ENCODE measurements around the gene CBFA2T2.

CBFA2T2 gene

DNA sequence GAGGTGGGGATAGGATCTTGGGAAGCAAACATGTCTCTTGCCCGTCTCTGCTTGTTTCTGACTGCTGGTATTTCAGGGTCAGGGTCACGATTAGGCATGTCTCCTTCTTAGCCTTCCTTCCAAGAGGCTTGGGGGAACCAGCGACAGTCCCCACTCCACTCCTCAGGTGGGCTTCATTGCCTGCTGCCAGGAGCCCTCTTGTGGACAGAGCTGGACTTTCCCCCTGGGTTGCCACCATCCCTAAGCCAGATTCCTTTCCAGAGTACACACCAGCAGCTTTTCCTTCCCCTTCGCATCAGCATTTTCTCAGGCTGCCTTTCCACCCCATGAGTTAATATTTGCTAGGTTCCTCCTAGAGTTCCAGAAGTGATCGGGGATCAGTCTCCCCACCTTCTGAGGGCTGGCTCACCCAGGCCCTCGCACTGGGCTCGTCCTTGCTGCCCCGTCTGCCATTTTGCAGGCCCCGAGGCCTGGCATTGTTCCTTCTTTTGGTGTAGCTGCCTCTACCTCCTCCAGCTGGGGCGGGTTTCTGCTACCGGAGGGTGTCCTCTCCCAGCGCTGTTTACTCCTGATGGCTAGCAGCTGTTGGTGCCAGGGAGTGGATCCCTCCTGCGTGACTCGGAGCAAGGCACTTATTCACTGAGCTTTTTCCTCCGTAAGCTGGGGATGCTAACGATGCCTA lies 163.5 kb downstream of the CBFA2T2 start:
- peak; percentile 54 for DNase-seq (ENCODE audit: low read depth)

DNA sequence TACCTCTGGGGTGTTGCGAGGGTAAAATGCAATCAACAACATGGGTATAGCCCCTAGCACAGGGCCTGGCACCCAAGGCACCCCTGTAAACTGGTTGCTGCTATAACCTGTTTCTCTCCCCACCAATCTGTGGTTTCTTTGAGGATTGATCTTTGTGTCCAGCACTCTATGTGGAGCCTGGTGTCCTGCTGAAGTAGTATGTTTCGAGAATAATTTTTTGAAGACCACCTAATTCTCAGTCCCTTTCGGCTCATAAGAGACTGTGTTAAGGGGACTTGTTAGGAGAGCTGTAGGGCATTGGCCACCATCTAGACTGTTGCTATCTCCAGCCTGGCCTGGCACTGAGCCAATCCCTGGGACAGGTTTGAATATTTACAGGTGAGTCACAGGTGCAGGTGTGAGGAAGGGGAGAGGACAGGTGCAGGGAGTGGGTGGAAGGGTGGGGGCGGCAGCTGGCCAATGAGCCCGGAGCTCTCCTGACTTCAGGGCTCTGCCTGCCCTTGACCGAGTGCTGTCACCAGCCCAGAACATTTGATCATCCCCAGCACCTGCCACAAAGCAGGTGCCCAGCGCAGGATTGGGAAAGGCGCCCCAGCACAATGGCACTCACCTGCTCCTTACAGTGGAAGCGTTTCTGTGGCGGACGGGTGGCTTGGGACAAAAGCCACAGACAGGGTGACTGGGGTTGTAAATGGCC lies 164.2 kb downstream of the CBFA2T2 start:
- DNase-seq (ENCODE audit: low read depth): no peak

DNA sequence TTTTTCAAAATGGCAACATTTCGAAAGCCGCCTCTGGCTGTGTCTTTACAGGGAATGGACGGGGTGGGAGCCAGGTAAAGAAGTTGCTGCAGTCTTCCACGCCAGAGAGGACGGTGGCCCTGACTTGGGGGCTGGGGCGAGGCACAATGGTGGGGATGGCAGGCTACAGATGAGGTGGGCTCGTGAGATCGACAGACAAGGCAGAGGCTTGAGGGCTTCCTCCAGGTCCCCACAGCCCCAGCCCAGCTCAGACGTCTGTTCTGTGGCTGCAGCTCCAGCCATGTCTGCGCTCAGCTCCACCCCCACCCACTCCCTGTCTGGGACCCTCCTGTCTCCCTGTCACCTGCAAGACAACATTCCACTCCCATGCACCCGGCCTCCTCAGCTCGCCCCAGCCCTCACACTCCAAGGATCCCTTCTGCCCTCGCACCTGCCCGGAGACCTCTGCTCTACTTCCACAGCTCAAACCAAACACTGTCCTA lies 164.8 kb downstream of the CBFA2T2 start:
- DNase-seq (ENCODE audit: low read depth): no peak

DNA sequence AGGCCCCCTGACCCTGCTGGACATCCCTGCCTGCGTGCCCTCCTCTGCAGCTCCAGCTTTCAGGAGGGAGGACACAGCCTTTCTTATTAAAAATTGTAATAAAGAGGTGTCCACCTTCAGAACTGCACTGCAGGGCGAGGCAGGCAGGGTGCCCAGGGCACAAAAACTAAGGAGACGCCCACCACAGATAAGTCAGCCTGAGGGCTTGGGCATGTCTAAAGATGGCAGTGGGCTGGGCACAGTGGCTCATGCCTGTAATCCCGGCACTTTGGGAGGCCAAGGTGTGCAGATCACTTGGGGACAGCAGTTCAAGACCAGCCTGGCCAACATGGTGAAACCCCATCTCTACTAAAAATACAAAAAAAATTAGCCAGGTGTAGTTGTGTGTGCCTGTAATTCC lies 165.3 kb downstream of the CBFA2T2 start:
- no peak for DNase-seq (ENCODE audit: low read depth)

DNA sequence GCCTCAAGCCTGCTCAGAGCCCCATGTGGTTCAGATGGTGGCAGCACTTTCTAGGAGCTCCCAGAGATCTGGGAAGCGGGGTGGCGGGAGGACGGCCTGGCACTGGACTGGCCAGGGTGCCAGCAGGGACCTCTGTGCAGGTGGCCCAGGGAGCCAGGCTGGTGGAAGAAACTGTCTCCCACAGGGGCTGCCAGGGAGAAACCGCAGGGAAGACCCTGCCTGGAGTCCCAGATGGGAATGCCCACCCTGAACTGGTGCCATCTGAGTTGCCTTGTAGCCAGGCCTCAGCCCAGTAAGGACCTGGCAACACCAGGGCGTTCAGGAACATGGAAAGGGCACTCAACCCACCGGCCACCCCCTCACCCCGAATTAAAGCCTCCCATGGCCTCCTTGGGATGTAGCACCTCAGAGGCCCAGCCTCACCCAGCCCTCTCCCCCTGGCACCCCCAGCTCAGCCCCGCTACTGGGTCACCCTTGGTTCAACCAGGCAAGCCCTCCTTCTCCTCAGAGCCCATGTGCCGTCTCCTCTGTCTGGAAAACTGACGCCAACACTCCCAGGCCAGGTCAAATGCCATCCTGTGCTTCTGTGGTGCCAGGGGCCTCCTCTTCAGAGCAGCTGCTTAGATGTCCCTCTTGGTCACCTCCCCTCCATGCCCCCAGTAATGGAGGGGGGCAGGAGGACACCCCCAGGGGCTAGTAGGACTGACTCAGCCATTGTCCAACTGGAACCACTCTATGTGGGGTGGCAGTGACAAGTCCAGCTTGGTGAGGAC lies 166.3 kb downstream of the CBFA2T2 start:
- no peak for DNase-seq (ENCODE audit: low read depth)

DNA sequence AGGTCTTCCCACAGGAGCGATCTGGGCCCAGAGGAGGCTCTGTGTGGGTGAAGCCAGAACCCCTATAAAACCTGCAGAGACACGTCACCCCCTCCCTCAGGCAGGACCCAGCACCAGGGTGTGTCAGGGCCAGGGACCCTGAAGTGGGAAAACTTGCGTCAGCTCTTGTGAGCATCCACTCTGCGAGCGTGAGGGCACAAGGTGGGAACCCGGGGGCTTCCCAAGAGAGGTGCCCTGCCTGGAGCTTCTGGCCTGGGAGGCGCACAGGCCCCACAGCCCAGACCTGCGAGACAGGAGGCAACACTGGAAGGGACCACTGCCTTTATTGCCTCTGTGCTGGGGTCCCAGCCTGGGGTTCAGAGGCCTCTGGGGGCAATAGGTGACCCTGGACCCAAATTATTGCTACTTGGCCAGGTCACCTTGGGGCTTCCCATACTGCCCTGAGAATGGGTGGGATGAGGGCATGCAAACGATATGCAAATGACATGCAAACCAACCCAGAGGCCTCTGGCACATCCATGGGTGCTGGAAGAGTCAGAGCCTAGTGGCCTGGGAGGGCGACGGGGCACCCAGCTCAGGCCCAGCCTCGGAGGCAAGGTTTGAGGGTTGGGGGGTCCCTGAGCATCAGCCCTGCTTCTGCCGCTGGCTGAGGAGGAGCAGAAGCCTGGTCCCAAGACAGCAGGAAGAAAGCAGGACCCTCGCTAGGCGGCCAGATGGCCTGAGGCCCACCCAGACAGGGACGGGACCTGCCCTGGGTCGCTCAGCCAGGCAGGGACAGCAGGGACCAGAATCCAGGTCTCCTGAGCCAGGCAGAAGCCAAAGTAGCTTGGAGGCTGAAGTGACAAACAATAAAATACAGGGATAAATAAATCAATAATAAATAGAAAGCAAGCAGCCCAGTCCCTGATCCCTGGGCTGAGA lies 167.1 kb downstream of the CBFA2T2 start:
- DNase-seq (ENCODE audit: low read depth): no peak

DNA sequence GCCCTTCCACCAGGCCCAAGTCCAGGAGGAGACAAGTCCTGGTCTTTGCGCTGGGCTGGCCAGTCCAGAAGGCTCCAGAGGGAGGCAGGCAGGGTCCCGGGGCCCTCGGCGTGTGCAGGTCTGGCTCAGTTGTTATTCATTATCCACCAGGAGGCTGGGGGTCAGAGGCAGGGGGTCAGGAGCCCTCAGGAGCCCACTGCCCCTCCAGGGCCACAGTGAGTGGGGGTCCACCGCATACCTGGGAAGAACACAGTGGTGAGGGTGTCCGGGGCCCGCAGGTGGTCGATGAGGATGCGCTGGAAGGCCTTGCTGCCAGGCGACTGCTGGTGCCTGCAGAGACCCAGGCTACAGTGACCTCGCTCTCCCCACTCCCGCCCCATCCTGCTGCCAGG lies 167.8 kb downstream of the CBFA2T2 start:
- DNase-seq (ENCODE audit: low read depth): no peak

DNA sequence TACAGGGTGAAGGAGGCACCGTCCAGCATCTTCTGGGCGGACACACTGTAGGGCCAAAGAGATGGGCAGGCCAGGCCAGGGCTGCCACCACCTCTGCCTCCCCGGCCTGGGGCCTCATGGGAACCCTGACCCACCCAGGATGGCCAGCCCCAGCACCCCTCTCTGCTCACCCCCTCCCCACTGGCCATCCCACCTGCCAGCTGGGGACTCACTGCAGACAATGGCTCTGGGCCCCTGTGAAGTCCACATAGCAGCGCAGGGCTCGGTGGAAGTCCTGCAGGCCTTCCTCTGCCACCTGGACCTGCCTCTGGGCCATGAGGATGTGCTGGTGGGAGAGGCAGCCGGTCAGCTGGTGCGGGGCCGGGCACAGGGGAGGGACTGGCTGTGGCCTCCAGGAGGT lies 168.6 kb downstream of the CBFA2T2 start:
- DNase-seq (ENCODE audit: low read depth): no peak

DNA sequence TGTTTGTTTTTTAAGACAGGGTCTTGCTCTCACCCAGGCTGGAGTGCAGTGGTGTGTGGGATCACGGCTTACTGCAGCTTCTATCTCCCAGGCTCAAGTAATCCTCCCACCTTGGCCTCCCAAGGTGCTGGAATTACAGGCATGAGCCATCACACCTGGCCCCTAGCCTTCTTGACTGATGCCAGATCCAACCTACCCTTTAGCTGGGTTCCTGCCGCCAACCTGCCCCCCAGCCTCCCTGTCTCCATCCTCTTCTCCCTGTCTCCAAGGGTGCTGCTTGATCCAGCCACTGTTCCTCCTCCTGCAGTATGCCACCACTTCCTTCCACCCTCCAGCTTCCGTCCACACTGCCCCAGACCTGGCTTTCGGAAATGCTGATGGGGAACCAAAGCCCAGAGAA lies 169.0 kb downstream of the CBFA2T2 start:
- no peak for DNase-seq (ENCODE audit: low read depth)

DNA sequence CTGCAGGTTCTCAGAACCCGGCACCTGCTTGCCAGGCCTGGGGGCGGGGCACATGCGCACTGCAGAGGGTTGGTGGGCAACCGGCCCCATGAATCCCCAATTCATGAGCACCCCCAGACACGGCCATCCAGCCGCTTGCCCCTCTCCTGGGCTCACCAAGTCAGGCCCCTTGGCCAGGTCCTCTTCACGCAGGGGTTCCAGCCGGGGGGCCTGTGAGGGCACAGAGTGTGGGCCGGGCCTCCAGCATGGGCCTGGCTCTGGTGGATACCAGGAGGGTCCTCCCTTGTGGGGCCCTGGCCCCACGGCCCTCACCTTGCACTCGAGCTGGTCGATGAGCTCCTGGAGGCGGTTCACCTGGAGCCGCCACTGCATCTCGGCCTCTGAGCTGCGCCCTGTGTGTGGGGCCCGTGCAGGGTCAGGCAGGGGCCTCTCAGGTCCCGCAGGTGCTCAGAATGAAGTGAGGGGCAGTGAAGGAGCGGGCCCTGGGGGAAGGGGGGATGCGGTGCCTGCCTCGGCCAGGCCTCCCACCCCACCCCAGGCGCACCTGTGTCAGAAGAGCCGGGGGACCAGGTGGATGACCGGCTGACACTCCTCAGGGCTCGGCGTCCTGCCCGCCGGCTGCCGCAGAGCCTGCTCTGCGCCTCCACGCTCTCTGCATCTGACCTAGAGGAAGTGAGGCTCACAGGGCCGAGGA lies 169.6 kb downstream of the CBFA2T2 start:
- DNase-seq (ENCODE audit: low read depth): no peak

DNA sequence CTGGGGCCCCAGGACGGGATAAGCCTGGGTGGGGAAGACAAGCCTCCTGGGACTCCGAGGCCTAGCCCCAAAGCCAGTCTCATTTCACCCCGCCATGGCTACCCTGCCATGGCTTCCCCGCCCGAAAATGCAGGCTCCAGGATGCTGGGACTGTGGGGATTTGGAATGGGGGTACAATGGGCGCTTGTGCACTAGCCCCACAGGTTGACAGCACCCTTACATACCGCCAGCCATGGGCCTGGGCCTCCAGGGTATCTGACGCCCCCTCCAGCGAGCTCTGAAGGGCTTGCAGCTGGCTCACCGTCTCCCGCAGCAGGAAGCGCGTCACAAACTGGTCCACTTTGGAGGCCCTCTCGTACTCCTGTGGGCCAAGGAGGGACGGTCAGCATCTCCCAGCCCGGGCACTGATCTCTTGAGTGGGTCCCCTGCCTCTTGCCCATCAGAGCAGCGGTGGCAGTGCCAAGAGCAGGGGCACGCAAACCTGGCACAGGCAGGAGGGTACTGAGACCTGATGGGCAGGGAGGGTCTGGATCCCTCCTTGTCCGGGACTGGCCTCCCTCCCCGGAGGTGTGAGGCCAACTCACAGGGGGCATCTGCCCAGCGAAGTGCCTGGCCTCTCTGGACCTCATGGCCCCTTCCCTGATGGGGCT lies 170.3 kb downstream of the CBFA2T2 start:
- no peak for DNase-seq (ENCODE audit: low read depth)

DNA sequence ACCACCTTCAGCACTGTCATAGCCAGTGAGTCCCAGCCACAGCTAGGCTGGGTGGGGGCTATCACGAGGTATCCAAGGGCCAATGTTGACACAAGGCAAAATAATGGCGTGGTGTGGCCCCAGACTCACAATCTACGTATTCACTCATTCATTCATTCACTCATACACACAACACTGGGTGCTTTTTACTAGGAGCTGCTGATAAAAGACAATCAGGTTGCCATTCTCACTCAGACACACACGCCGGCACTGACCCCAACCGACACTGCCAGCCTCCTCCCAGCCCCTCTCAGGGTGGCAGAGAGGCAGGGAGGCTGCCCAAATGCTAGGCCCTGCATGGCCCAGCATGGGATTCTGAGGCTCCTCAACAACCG lies 170.8 kb downstream of the CBFA2T2 start:
- DNase-seq (ENCODE audit: low read depth): no peak

DNA sequence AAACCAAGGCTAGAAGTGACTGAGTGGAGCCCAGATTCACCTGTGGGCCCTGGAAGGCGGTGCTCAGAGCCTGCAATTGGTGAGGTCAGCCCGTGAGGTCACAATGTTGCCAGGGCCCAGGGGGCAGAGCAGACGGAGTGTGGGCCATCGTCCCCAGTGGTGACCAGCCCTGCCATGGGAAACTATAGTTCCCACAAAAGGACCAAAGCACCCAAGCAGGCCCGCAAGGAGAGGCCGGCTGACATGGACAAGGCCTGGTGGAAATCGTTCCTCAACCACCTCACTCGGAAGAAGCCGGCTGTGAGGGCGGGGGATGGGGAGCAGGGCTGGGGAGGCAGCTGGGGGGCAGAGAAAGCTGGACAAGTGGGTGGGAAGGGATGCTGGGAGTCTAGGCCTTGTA lies 172.3 kb downstream of the CBFA2T2 start, which contains the start of gene C20orf144:
TSS of gene C20orf144 (plus strand) at position 156 of the 400 bp plus-strand sequence. CDS start at position 175, 19 bp downstream.
- no peak for DNase-seq (ENCODE audit: low read depth)

DNA sequence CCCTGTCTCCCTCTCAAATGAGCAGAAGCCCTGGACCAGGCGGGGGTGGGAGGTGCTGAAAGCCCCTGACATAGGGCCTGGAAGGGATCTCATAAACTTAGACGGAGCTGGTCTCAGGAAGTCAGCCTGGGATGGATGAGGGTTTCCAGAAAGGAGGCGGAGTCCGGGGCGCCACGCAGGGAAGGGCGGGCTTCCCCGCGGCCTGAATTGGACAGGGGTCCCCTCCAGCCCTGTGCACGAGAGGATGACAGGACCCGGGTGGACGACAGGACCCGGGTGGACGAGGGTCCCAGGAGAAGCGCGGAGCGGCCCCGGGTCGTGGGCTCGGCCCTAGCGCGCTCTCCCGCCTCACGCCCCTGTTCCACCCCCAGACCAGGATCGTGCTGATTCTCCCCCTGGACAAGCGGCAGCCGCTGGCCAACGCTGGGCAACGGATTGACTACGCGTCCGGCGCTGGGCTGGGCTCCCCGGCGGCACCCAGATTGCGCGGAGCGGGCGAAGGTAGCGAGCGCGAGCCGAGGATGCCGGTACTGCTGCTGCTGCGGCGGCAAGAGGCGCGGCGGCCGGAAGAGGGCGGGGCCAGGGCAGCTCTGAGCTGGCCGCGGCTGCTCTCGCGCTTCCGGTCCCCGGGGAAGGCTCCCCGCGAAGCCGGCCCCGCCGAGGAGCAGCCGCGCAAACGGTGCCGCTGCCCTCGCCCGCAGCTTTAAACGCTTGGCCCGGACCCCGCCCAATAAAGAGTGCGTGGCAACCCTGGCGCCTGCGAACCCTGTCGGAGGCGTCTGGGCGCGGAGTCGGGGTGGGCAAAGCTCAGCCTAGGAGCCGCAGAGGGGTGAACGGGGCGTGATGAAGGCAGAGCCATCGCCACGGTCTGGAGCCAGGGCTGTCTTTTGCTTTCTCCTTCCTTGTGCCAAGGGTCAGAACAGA lies 173.5 kb downstream of the CBFA2T2 start:
- peak; percentile 67 for DNase-seq (ENCODE audit: low read depth)

DNA sequence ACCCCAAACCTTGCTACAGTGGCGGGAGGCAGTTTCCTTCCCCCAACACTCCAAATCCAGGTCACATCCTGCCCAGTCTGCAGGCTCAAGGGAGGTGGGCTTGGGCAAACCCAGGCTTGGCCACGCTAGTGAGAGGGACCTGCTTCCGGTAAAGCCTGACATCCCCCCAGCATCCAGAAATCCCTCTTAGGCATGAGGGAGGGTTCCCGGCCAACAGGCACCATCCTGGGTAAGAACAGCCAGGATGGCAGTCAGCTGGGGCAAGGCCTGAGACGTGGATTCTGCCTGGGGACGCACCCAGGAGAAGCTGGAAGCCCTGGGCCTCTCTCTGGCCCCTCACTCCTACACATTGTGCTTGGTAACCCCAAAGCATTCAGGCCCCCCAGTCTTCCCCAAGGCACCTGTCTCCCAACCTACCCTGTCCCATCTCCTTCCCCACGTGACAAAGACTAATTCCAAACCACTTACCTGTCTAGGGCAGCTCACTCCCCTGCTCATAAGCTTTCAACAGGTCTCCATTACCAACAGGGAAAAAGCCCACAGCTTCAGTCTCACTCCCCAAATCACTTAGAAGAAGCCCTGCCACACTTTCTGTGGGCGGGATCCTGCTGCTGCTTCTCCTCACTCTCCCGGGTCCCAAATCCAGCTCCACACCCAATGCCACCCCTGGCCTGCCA lies 174.3 kb downstream of the CBFA2T2 start:
- DNase-seq (ENCODE audit: low read depth): no peak

DNA sequence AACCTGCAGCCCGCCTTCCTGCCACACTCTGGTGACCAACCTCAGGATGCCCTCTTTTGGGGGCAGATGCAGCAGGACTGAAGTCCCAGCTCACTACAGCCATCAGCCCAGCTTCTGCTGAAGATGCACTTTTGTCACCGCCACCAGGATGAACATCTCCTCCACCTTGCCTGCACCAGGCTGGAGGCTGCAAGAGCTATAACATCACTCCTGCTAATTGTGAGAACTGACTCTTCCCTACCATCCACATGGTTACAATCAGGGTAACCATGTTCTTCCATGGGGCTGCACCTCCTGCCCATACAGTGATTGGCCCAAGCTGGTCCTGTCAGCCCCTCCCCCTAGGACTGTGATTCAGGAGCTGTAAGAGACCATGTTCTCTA lies 174.9 kb downstream of the CBFA2T2 start:
- no peak for DNase-seq (ENCODE audit: low read depth)

DNA sequence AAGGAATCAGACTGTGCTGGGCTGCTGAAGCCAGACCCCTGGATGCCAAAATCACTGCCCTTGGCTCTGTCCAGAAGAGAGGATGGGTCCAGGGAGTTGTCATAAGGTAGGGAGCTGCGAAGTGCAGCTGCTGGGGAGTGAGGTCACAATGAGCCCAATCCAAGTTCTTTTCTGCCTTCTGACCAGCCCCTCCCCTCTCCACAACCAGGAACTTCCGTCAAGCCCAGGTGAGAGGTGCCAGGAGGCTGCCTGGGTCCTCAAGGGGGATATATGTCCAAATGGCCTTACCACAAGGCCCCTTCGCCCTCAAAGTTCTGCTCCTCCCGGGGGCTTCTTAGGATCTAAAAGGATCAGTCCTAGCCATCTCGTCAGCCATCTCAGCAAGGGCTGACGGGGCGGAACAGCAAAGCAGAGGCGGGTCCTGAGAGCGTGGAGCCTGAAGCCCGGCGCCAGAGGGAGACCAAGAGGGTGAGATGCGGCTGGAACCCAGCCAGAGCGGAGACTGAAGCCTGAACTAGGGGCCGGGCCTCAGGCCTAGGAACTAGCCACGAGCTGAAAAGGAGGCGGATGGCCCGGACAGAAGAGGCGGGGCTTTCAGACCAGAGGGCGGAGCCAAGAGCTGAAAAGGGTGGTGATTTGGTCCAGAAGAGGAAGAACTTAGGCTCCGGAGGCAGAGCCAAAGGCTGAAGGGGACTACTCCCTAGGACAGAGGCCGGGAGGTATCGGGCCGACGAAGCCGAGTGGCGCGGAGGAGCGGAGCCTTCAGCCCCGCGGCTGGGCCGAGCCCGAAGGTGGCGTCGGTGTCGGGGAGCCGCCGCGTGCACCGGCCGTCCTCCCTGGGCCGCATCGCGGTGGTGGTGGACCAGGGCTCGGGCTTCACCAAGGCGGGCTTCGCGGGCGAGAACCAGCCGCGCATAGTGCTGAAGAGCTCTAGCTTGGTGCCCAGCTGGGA lies 176.7 kb downstream of the CBFA2T2 start, which contains the start of gene ACTL10:
TSS of gene ACTL10 (plus strand) at position 651 of the 952 bp plus-strand sequence. CDS start 555 bp downstream, outside the sequence.
- peak; percentile 98 for DNase-seq (ENCODE audit: low read depth)

DNA sequence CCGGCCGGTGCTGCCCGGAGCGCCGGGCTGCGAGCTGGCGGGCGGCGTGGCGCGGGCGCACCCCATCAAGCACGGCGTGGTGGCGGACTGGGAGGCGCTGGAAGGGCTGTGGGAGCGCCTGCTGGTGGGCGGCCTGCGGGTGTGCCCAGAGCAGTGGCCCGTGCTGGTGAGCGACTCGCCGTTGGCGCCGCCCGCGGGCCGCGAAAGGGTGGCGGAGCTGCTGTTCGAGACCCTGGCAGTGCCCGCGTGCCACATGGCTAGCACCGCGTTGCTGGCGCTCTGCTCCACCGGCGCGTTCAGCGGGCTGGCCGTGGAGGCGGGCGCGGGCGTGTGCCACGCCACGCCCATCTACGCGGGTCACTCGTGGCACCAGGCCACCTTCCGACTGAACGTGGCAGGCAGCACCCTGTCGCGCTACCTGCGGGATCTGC lies 177.4 kb downstream of the CBFA2T2 start:
- DNase-seq (ENCODE audit: low read depth): peak; percentile 49
